Neural cell (in vitro differentiated cells): ENCODE data around the gene TBC1D23. TPM values are rescaled to one million over a fixed set of nuclear protein-coding genes. Genes with fewer than 3 reads are reported as not detected.

Experiments
- H2AFZ ChIP-seq: fragments of 200-600, 300-800 bp; sonication (generic), shearing (Covaris generic); 2 replicates; pipeline ENCODE4 v1.6.0; 2014; ENCODE audit warnings: low read depth, mild to moderate bottlenecking, antibody characterized with exemption, low read length, moderate library complexity
- H3F3A ChIP-seq: fragments of 200-600 bp; shearing (Covaris generic); 2 replicates; pipeline ENCODE4 v1.6.1; 2016; ENCODE audit warnings: mild to moderate bottlenecking, moderate library complexity, mixed read lengths, antibody characterized with exemption, low read length; ENCODE audit not compliant: insufficient read depth, poor library complexity, severe bottlenecking
- H3K27ac ChIP-seq: fragments of 200-600, 300-800 bp; sonication (generic), shearing (Covaris generic); 2 replicates; pipeline ENCODE4 v1.5.1; 2014; ENCODE audit warnings: mild to moderate bottlenecking, low read length, moderate library complexity
- H3K27me3 ChIP-seq: fragments of 300-800, 200-600 bp; sonication (generic), shearing (Covaris generic); 2 replicates; pipeline ENCODE4 v1.6.0; 2014; ENCODE audit warnings: mild to moderate bottlenecking, low read depth, low read length, moderate library complexity; ENCODE audit not compliant: insufficient read depth
- H3K36me3 ChIP-seq: fragments of 300-800, 200-600 bp; sonication (generic), shearing (Covaris generic); 2 replicates; pipeline ENCODE4 v1.5.1; 2014; ENCODE audit warnings: mild to moderate bottlenecking, antibody characterized with exemption, low read length, moderate library complexity; ENCODE audit not compliant: insufficient read depth
- H3K4me2 ChIP-seq: fragments of 300-800, 200-600 bp; sonication (generic), shearing (Covaris generic); 2 replicates; pipeline ENCODE4 v1.6.0; 2014; ENCODE audit warnings: mild to moderate bottlenecking, low read length
- H3K4me3 ChIP-seq: fragments of 300-800, 200-600 bp; sonication (generic), shearing (Covaris generic); 2 replicates; pipeline ENCODE4 v1.5.1; 2014; ENCODE audit warnings: mild to moderate bottlenecking, low read length, moderate library complexity
- H3K79me2 ChIP-seq: fragments of 200-600 bp; shearing (Covaris generic); replicated peaks from 2 replicates; pipeline ENCODE4 v1.6.0; 2014; ENCODE audit warnings: mild to moderate bottlenecking, low read length, moderate library complexity; ENCODE audit not compliant: insufficient read depth
- H3K9ac ChIP-seq: fragments of 300-800, 200-600 bp; sonication (generic), shearing (Covaris generic); 2 replicates; pipeline ENCODE4 v1.6.1; 2016; ENCODE audit warnings: mild to moderate bottlenecking, low read length, mixed read lengths
- H3K9me2 ChIP-seq: fragments of 200-600 bp; shearing (Covaris generic); 2 replicates; pipeline ENCODE4 v1.6.1; 2016; ENCODE audit warnings: mild to moderate bottlenecking, low read length, mixed read lengths; ENCODE audit not compliant: insufficient read depth
- H3K9me3 ChIP-seq: fragments of 200-600, 300-800 bp; sonication (generic), shearing (Covaris generic); 2 replicates; pipeline ENCODE4 v1.6.1; 2016; ENCODE audit warnings: mild to moderate bottlenecking, mixed run types, low read length, moderate library complexity, mixed read lengths
- H4K20me1 ChIP-seq: fragments of 200-600 bp; shearing (Covaris generic); 2 replicates; pipeline ENCODE4 v1.6.1; 2016; ENCODE audit warnings: mild to moderate bottlenecking, mixed run types; ENCODE audit not compliant: insufficient read depth
- CTCF ChIP-seq: fragments of 450-650 bp; IDR thresholded peaks from 2 replicates; pipeline ENCODE4 v1.5.1; 2014; ENCODE audit warnings: antibody characterized with exemption, mild to moderate bottlenecking, moderate library complexity; ENCODE audit not compliant: poor library complexity, severe bottlenecking
- EP300 ChIP-seq: fragments of 450-650 bp; conservative IDR thresholded peaks from 2 replicates; pipeline ENCODE4 v1.6.1; 2014; ENCODE audit warnings: antibody characterized with exemption, mild to moderate bottlenecking, moderate library complexity; ENCODE audit not compliant: poor library complexity, severe bottlenecking
- EZH2 ChIP-seq: fragments of 200-600, 300-800 bp; shearing (Covaris generic), sonication (generic); IDR thresholded peaks from 2 replicates; pipeline ENCODE4 v1.6.1; 2014; ENCODE audit warnings: antibody characterized with exemption, low read length, borderline replicate concordance, mild to moderate bottlenecking; ENCODE audit not compliant: insufficient read depth, poor library complexity, severe bottlenecking
- MXI1 ChIP-seq: fragments of 450-650 bp; conservative IDR thresholded peaks from 2 replicates; pipeline ENCODE4 v1.6.1; 2014; ENCODE audit warnings: antibody characterized with exemption, mild to moderate bottlenecking; ENCODE audit not compliant: poor library complexity, severe bottlenecking
- POLR2AphosphoS5 ChIP-seq: IDR thresholded peaks from 2 replicates; pipeline ENCODE4 v1.6.1; 2012
- RAD21 ChIP-seq: fragments of 450-650 bp; conservative IDR thresholded peaks from 2 replicates; pipeline ENCODE4 v1.6.1; 2014; ENCODE audit warnings: antibody characterized with exemption, mild to moderate bottlenecking, moderate library complexity
- REST ChIP-seq: IDR thresholded peaks from 2 replicates; pipeline ENCODE4 v1.6.1; 2012; ENCODE audit warnings: borderline replicate concordance
- SMC3 ChIP-seq: fragments of 450-650 bp; conservative IDR thresholded peaks from 2 replicates; pipeline ENCODE4 v1.6.1; 2014; ENCODE audit warnings: antibody characterized with exemption, mild to moderate bottlenecking, moderate library complexity; ENCODE audit not compliant: poor library complexity
- TAF1 ChIP-seq: IDR thresholded peaks from 2 replicates; pipeline ENCODE4 v1.6.1; 2012; ENCODE audit warnings: low read depth
- polyA plus RNA-seq: library from polyadenylated mRNA; depleted of rRNA; stranded (reverse); fragments of >200 nt; gene quantifications from 2 replicates; pipeline ENCODE4 v1.2.3, GENCODE V29; 2014

Gene TBC1D23
- polyA plus RNA-seq, 1 donor from 2014 or later = 51.3 TPM

- H3K27me3 ChIP-seq = no peaks in the 10 kb centered on the region
- no peak overlapping the region for H3K27ac ChIP-seq
- H3K4me2 ChIP-seq = no peak overlapping the region
Observed at GRCh38 chr3:100265016-100265415, 4.2 kb downstream of the TBC1D23 start.

GRCh38 chr3:100266531-100266930 is 5.7 kb downstream of the TBC1D23 start:
- Histone ChIP-seq H3K9me2 (no peaks in the 10 kb centered on the region), H3K9me3 (no peaks in the 10 kb centered on the region), H3K36me3 (no peaks in the 10 kb centered on the region), H2AFZ (no peak overlapping the region), H3K27ac (no peak overlapping the region), H3K4me2 (no peak overlapping the region), H4K20me1 (no peaks in the 10 kb centered on the region), H3K9ac (no peak overlapping the region), H3K79me2 (peaks cover 37% of the 10 kb centered on the region), H3K4me3 (no peak overlapping the region), H3F3A (no peaks in the 10 kb centered on the region), H3K27me3 (no peaks in the 10 kb centered on the region)
- TF ChIP-seq SMC3 (no peak), RAD21 (no peak), MXI1 (no peak), POLR2AphosphoS5 (no peak), REST (no peak), CTCF (no peak)

More at GRCh38 chr3:100265016-100265415, 4.2 kb downstream of the TBC1D23 start:
- no peaks in the 10 kb centered on the region for H3K9me3 ChIP-seq
- H3K9me2 ChIP-seq = no peaks in the 10 kb centered on the region
- no peaks in the 10 kb centered on the region for H4K20me1 ChIP-seq
- H3K79me2 ChIP-seq = peaks cover 37% of the 10 kb centered on the region
- no peaks in the 10 kb centered on the region for H3F3A ChIP-seq
- no peaks in the 10 kb centered on the region for H3K36me3 ChIP-seq
- no peak overlapping the region for H3K9ac ChIP-seq
- no peak for TF ChIP-seq POLR2AphosphoS5
- TF ChIP-seq EP300 = no peak
- TF ChIP-seq TAF1 = no peak
- no peak for TF ChIP-seq CTCF
- TF ChIP-seq RAD21 = no peak
- no peak for TF ChIP-seq MXI1
- TF ChIP-seq REST = no peak
- no peak for TF ChIP-seq EZH2
- TF ChIP-seq SMC3 = no peak
- H3K4me3 ChIP-seq = no peak overlapping the region
- H2AFZ ChIP-seq = no peak overlapping the region
